Tibial artery (tissue), 4 donors: ENCODE data around the gene CTNNA2.

Experiments used
- DNase-seq, 2 donors: peaks; one replicate each; pipeline ENCODE4 v3.0.0-alpha.2; 2019
- H3K27ac ChIP-seq, 2 donors: fragments of 200-600 bp; sonication (generic) in 1 of 2; 1 replicate in 1 of 2; 2 replicates in 1 of 2; pipeline ENCODE4 v1.5.1; 2018 to 2019; ENCODE audit warnings: mild to moderate bottlenecking in 1 of 2
- H3K27me3 ChIP-seq, 2 donors: fragments of 200-600 bp; sonication (generic) in 1 of 2; one replicate each; pipeline versions ENCODE4 v1.5.1 to v1.6.0; 2016 to 2019
- H3K36me3 ChIP-seq, 3 donors: fragments of 200-600 bp; sonication (generic) in 2 of 3; one replicate each; pipeline ENCODE4 v1.5.1; 2016 to 2019; ENCODE audit warnings: mild to moderate bottlenecking in 2 of 3
- H3K4me1 ChIP-seq, 4 donors: fragments of 200-600 bp; sonication (generic) in 2 of 4; 1 replicate in 3 of 4; 2 replicates in 1 of 4; pipeline ENCODE4 v1.5.1; 2016 to 2019
- H3K4me3 ChIP-seq, 2 donors: fragments of 200-600 bp; sonication (generic) in 1 of 2; 1 replicate in 1 of 2; 2 replicates in 1 of 2; pipeline ENCODE4 v1.5.1; 2018 to 2019; ENCODE audit warnings: mild to moderate bottlenecking in 2 of 2
- H3K9me3 ChIP-seq, 3 donors: fragments of 200-600 bp; sonication (generic) in 1 of 3; one replicate each; pipeline ENCODE4 v1.5.1; 2016 to 2019
- intact Hi-C: fragments of 100-400 bp; cut with DNase I; formaldehyde crosslinking; loops from one replicate; pipeline ENCODE4 v1.15.0; 2023; ENCODE audit warnings: low total_unique reads
- TF ChIP-seq, protein P1 (sequence below), 2 experiments: fragments of 200-600 bp in 1 of 2; fragments of 450-650 bp in 1 of 2; IDR thresholded peaks; one replicate each; pipeline ENCODE4 v1.5.1; 2017 to 2019; ENCODE audit warnings: antibody characterized with exemption in 2 of 2, mild to moderate bottlenecking in 1 of 2, moderate library complexity in 1 of 2

CTNNA2 gene

DNA sequence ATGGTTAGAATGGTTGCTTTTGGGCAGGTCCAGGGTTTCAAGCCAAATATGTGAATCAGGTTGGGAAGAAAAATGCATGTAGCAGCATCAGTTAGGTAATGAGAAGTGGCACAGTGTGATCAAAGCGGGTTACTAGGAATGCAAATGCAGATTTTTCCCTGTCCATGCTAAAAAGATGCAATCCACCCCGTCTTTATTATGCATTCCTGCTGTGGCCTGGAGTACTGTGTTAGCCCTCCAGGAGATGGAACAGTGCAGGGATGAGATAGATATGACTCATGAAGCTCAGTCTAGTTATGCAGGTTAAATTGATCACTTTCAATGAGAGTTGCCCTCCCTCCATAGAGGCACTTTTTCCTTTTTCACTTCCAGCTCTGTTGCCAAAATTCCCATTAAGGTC is 283.8 kb downstream of the CTNNA2 start:
- no peak for DNase-seq
- Histone ChIP-seq H3K4me3 (no peak overlapping the region), H3K36me3 (no peaks in the 10 kb centered on the region), H3K4me1 (no peaks in the 10 kb centered on the region), H3K9me3 (no peaks in the 10 kb centered on the region), H3K27ac (no peak overlapping the region), H3K27me3 (no peaks in the 10 kb centered on the region)
- TF ChIP-seq, protein P1, sequence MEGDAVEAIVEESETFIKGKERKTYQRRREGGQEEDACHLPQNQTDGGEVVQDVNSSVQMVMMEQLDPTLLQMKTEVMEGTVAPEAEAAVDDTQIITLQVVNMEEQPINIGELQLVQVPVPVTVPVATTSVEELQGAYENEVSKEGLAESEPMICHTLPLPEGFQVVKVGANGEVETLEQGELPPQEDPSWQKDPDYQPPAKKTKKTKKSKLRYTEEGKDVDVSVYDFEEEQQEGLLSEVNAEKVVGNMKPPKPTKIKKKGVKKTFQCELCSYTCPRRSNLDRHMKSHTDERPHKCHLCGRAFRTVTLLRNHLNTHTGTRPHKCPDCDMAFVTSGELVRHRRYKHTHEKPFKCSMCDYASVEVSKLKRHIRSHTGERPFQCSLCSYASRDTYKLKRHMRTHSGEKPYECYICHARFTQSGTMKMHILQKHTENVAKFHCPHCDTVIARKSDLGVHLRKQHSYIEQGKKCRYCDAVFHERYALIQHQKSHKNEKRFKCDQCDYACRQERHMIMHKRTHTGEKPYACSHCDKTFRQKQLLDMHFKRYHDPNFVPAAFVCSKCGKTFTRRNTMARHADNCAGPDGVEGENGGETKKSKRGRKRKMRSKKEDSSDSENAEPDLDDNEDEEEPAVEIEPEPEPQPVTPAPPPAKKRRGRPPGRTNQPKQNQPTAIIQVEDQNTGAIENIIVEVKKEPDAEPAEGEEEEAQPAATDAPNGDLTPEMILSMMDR (IDR thresholded peaks at IDR 0.05) = no peak
- intact Hi-C loops = no loop called here

DNA sequence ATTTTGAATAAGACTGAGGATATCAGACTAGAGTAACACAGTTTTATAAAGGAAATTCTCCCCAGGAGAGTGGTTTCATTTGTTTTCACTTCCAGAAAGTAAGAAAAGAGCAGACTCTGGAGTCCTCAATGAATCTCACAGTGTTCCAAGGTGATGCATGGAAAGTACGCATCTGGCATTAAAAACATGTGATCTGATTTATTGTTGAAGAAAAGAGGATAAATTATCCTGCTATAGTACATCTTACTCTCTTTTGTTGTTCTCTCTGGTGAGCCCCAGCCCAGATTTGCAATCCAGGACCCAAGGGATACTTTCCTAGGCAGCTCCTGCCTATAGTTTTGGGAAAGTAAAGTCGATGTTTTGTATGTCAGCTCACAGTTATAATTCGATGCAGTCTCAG is 285.9 kb downstream of the CTNNA2 start:
- no peaks in the 10 kb centered on the region for H3K27me3 ChIP-seq
- TF ChIP-seq, protein P1 (IDR thresholded peaks at IDR 0.05) = no peak
- no peak overlapping the region for H3K4me3 ChIP-seq
- no peak overlapping the region for H3K27ac ChIP-seq
- H3K4me1 ChIP-seq = no peaks in the 10 kb centered on the region
- H3K36me3 ChIP-seq = no peaks in the 10 kb centered on the region
- intact Hi-C loops = no loop called here
- no peaks in the 10 kb centered on the region for H3K9me3 ChIP-seq
- no peak for DNase-seq

DNA sequence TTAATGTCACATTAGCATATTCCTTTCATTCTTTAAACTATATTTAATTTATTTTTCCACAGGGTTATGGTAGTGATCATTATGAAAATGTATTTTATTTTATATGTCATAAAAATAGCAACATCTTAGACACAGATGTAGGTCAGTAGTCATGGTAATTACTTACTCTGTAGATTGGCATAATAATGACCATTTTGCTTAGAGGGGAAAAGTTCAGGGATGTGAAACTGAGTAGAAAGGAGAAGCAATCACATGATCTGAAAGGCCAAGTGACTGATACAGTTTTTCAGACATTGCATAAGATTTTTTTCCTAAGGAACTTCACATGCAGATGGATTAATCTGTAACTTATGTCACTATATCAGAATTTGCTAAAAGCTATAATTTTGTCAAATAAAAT is 286.9 kb downstream of the CTNNA2 start:
- Histone ChIP-seq H3K9me3 (no peaks in the 10 kb centered on the region), H3K27me3 (no peaks in the 10 kb centered on the region), H3K36me3 (no peaks in the 10 kb centered on the region), H3K27ac (no peak overlapping the region), H3K4me3 (no peak overlapping the region), H3K4me1 (no peaks in the 10 kb centered on the region)
- DNase-seq = no peak
- TF ChIP-seq, protein P1 (IDR thresholded peaks at IDR 0.05) = no peak
- intact Hi-C loops = no loop called here

DNA sequence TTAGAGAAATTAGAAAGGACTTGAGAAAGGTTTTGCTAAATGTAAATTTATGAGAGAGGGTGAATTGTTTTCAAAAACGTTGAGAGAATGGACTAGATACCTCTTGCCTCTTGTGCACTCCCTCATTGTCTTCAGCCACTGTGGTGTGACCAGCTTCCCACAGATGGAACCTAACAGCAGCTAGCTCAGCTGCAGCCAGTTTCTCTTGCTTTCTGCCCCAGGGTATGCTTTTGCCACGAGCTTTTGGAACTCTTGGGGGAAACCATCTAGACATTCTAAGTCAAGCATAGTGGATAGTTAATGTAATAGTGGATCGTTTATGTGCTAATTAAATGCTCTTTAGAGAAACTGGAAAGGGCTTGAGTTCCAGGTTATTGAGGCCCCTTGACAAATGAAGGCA is 288.2 kb downstream of the CTNNA2 start:
- TF ChIP-seq, protein P1 (IDR thresholded peaks at IDR 0.05) = no peak
- no peak for DNase-seq
- no peaks in the 10 kb centered on the region for H3K36me3 ChIP-seq
- H3K27me3 ChIP-seq = no peaks in the 10 kb centered on the region
- H3K4me3 ChIP-seq = no peak overlapping the region
- H3K9me3 ChIP-seq = no peaks in the 10 kb centered on the region
- H3K4me1 ChIP-seq = no peaks in the 10 kb centered on the region
- H3K27ac ChIP-seq = no peak overlapping the region
- intact Hi-C loops = no loop called here

DNA sequence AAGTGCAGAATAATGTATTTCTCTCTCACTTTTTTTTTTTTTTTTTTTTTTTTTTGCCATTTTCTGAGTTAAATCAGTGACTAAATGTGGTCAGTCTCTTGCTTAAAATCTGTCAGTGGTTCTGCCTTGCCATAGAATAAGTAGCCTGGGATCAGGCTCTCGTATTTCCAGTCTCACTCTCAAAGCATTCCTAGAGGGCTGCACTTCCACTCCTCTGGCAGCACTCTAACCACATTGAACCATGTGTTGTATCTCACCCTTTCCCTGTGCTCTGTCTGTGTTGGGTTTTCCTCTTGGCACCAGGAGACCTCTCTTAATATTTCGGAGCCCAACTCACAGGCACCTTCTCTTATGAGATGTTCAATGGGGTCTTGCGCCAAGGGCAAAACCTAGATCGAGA is 304.4 kb downstream of the CTNNA2 start:
- no peaks in the 10 kb centered on the region for H3K4me1 ChIP-seq
- no peak overlapping the region for H3K4me3 ChIP-seq
- no peak for DNase-seq
- H3K9me3 ChIP-seq = no peaks in the 10 kb centered on the region
- H3K36me3 ChIP-seq = no peaks in the 10 kb centered on the region
- intact Hi-C loops = no loop called here
- no peak overlapping the region for H3K27ac ChIP-seq
- TF ChIP-seq, protein P1 (IDR thresholded peaks at IDR 0.05) = no peak
- H3K27me3 ChIP-seq = no peaks in the 10 kb centered on the region

DNA sequence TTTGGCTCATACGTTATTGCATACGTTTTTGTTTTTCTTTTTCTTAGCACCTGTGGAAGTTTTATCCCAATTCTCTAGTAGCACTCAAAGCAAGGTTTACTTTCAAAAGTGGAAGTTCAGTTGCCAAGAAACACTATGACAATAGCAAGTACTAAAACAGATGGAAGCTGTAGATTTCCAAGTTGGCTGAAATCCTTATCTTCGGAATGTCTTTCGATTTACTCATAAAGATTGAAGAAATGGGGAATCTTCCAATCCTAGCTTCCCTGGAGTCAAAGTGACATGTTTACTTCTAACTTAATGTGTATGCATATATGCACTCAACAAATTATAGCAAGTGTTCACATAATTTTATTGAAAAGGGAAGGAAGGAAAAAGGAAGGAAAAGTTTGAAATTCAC is 307.4 kb downstream of the CTNNA2 start:
- Histone ChIP-seq H3K4me1 (no peaks in the 10 kb centered on the region), H3K27me3 (no peaks in the 10 kb centered on the region), H3K9me3 (no peaks in the 10 kb centered on the region), H3K36me3 (no peaks in the 10 kb centered on the region), H3K4me3 (no peak overlapping the region), H3K27ac (no peak overlapping the region)
- no peak for DNase-seq
- intact Hi-C loops = no loop called here
- TF ChIP-seq, protein P1 (IDR thresholded peaks at IDR 0.05) = no peak
